Epidermal melanocyte (primary cell): Measurements from ENCODE around the gene TMEM53.

Source experiments
- DNase-seq: peaks from one replicate; pipeline ENCODE4 v3.0.0; 2011; ENCODE audit warnings: low spot score; ENCODE audit not compliant: insufficient read length

Gene TMEM53

GRCh38 chr1:44604157-44604955, 69.9 kb downstream of the TMEM53 start:
- no peak for DNase-seq

- no peak for DNase-seq
These were observed 70.6 kb downstream of the TMEM53 start for GRCh38 chr1:44603718-44604117.
